ENCODE measurements around the gene NPIPB6.
A peak's percentile ranks its signal among the peaks of the same experiment; 100 is the strongest.

The NPIPB6 gene

GRCh38 chr16:28321700-28322411, 41.5 kb downstream of the NPIPB6 start:
- DNase-seq, result no peak

- no peak for DNase-seq
Observed at GRCh38 chr16:28320741-28321140, 42.6 kb downstream of the NPIPB6 start.

- DNase-seq, result no peak
Observed at GRCh38 chr16:28320023-28320561, 43.2 kb downstream of the NPIPB6 start.

- no peak for DNase-seq
Observed at GRCh38 chr16:28319476-28320022, 43.8 kb downstream of the NPIPB6 start.

DNA sequence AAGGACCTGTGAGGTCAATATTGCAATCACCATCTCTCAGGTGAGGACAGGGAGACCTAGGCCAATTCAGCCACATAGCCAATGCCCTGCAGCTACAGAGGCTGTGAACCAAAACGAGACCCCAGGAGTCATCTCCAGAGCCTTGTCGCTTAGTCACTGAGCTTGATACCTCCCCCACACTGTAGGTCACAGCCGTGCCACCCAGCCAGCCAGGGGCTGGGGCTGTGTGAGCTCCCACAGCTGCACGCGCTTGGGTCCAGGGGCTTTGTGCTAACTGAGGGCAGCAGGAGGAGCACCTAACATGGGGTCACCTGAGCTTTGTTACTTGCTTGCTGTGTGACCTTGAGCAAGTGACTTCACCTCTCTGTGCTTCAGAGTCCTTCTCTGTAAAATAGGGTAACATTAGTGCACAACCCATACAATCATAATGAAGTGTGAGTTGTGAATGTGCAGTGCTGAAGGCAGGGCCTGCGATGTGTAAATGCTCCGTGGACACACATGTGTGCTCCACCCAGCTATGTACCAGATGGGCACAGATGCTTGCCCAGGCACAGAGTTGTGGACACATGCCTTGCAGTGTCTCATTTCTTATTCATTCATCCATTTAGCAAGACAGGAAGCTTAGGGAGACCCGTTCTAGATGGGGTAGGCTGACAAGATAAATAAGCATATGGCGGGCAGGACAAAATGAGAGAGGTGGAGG, 45.1 kb downstream of the NPIPB6 start:
- no peak for DNase-seq

DNA sequence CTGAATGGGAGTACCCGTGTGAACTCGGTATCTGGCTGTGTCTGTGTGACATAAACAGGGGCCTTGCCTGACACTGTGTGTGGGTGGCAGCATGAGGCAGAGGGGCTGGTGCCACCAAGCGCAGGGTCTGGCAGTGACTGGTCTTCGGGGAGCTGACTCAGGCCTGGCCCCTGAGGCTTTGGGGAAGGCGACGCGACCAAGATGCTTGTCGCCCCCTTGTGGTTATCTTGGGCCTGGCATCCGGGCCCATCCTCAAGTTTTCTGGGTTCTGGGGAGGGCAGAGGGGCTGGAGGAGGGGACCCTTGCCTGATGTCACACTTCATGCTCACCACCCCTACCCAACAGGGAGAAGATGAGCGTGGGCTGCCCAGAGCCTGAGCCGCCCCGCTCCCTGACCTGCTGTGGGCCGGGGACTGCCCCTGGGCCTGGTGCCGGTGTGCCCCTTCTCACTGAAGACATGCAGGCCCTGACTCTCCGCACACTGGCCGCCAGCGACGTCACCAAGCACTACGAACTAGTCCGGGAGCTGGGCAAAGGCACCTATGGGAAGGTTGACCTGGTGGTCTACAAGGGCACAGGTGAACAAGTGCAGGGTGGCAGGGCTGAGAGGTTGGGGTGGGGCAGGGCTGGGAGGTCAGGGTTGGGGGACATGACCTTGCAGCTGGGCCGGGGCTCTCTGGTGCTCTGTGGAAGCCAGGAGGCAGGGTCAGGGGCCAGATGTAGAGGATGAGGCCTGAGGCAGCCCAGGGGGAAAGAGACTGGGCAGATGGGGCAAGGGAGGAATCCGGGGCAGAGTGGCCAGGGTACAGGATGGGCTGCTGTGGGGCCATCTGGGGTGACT, 46.0 kb downstream of the NPIPB6 start:
- peak; percentile 13 for DNase-seq

GRCh38 chr16:28316054-28316453, 47.3 kb downstream of the NPIPB6 start:
- no peak for DNase-seq

GRCh38 chr16:28313587-28313986, 49.7 kb downstream of the NPIPB6 start:
- DNase-seq, result no peak

GRCh38 chr16:28312327-28312726, 51.0 kb downstream of the NPIPB6 start:
- DNase-seq, result no peak

DNA sequence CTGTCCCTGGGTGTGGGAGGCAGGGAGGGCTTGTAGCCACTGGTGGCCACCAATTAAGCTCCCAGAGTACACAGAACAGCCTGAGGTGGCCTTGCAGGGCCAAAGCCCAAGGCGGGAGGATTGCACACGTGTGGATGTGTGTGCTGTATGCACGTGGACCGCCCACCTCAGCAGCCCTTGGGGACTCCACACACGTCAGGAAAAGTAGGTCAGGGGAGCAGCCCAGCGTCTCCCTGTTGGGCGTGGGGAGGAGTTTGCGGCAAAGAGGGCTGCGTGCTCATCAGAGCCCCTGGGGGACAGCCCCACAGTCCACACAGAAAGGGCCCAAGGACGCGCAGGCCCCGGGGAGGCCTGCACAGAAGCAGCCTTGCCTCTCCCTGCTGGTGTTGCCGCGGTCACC, 51.4 kb downstream of the NPIPB6 start:
- no peak for DNase-seq

DNA sequence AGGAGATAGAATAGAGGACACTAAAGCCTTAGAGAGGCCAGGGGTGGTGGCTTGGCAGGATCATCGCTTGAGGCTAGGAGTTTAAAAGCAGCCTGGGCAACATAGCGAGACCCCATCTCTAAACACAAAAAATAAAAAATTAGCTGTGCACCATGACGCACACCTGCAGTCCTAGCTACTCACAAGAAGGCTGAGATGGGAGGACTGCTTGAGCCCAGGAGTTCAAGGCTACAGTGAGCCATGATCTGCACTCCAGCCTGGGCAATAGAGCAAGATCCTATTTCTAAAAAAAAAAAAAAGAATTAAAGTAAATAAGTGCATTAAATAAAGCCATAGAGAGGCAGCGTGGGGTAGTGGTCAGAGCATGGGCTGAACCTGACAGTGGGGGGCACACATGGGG, 51.9 kb downstream of the NPIPB6 start:
- DNase-seq, result no peak

DNA sequence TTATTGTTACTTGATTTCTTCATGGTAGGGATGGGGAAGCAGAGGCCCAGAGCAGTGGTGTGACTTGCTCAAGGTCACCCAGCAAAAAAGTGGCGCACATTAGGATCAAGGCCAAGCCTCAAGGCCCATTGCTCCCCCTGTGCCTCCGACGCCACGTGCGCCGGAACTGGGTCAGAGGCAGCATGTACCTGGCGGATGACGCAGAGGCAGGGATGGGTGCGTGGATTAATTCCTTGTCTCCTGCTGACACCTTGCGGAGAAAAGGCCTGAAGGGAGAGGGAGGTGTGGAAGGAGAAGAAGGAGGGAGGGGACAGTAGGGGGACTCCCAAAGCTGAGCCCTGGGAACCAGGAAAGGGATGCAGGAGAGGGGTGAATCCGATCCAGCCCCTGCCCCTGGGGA, 52.5 kb downstream of the NPIPB6 start:
- no peak for DNase-seq

GRCh38 chr16:28309811-28310311, 53.4 kb downstream of the NPIPB6 start:
- DNase-seq, result no peak

- peak; percentile 19 for DNase-seq
Observed at GRCh38 chr16:28308794-28309584, 54.3 kb downstream of the NPIPB6 start.

DNA sequence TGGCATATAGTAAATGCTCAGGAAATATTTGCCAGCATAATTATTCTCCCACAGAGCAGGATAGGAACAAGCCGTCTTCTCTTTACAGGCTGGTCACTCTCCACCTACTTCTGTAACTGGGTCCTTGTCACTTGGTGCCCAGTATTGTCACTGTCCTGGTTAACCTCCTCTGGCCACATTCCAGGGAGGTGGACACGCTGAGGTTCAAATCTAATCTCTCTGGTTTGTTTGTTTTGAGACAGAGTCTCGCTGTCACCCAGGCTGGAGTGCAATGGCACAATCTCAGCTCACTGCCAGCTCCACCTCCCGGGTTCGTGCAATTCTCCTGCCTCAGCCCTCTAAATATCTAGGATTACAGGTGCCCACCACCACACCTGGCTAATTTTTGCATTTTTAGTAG, 55.4 kb downstream of the NPIPB6 start:
- DNase-seq, result no peak

- no peak for DNase-seq
Observed at GRCh38 chr16:28304214-28304613, 59.1 kb downstream of the NPIPB6 start.

DNA sequence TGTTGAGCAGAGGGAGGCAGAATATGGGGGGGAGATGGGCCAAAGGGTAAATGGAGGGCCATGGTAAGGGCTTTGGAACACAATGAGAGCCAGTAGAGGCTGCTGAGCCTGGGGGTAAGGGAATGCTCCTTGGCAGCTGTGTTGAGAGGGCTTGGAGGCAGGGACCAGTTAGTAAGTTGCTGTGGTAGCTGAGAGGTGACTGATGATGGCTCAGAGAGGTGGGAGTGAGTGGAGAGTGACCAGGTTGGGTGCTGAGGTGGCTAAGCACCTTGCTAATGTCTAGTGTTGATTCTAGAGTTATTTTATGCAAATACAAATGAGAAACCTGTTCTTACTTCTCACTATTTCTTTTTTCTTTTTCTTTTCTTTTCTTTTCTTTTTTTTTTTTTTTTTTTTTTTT, 60.2 kb downstream of the NPIPB6 start:
- DNase-seq, result no peak

DNA sequence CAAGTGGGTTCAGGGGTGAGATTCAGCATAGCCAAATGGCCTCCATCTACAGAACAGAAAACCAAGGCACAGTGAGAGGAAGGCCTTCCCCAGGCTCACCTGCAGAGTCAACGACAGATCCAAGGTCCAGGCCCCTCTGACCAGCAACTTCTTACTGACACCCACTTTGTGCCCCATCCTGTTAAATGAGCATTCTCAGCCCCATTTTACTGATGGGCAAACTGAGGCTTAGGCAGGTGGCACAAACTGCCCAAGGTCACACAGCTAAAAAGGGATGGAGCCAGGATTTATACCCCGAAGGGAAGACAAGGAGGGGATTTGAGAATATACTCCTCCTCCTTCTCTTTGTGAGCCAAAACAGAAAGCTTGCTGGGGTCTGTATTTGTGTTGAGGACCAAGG, 61.7 kb downstream of the NPIPB6 start:
- DNase-seq, result no peak

GRCh38 chr16:28301154-28301553, 62.2 kb downstream of the NPIPB6 start:
- DNase-seq, result no peak

DNA sequence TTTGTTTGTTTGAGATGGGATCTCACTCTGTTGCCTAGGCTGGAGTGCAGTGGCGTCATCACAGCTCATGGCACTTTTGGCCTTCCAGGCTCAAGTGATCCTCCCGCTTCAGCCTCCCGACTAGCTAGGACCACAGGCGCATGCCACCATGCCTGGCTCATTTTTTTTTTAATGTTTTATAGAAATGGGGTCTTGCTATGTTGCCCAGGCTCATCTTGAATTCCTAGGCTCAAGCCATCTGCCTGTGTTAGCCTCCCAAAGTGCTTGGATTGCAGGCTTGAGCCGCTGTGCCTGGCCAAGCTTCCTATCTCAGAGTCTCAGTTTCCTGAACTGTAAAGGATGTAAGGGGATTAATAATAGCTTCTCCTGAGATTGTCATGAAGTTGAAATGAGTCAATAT, 63.0 kb downstream of the NPIPB6 start:
- DNase-seq, result no peak

GRCh38 chr16:28298511-28298878, 64.8 kb downstream of the NPIPB6 start:
- peak; percentile 94 for DNase-seq
